GM06990 (cell line): ENCODE data around the gene ACTN1.

Experiments
- DNase-seq: peaks from one replicate; pipeline ENCODE4 v3.0.0-alpha.2; 2011; ENCODE audit not compliant: insufficient read length; ENCODE audit errors: extremely low read depth
- H3K27me3 ChIP-seq: replicated peaks from 2 replicates; pipeline ENCODE4 v1.6.0; 2011; ENCODE audit warnings: low read length; ENCODE audit not compliant: control insufficient read depth, insufficient read depth
- H3K36me3 ChIP-seq: 2 replicates; pipeline ENCODE4 v1.5.1; 2011; ENCODE audit warnings: low read length; ENCODE audit not compliant: control insufficient read depth, insufficient read depth
- H3K4me3 ChIP-seq: replicated peaks from 2 replicates; pipeline ENCODE4 v1.5.1; 2011; ENCODE audit warnings: low read depth, mild to moderate bottlenecking, control low read depth, low read length
- CTCF ChIP-seq: IDR thresholded peaks from 2 replicates; pipeline ENCODE4 v1.5.1; 2011; ENCODE audit warnings: low read length, control low read depth, mild to moderate bottlenecking, inconsistent platforms; ENCODE audit not compliant: insufficient read depth, poor library complexity, severe bottlenecking

ACTN1 gene

GRCh38 chr14:68885226-68886108, 93.6 kb downstream of the ACTN1 start:
- H3K27me3 ChIP-seq: no peaks in the 10 kb centered on the region
- DNase-seq: no peak
- H3K4me3 ChIP-seq: no peak overlapping the region
- no peak for TF ChIP-seq CTCF
- H3K36me3 ChIP-seq: 0 out of 2 replicates have a peak, but pooled peaks cover 1% of the 10 kb centered on the region

- TF ChIP-seq CTCF: no peak
Observed at GRCh38 chr14:68884031-68885030, 94.8 kb downstream of the ACTN1 start.

GRCh38 chr14:68882235-68882634, 96.9 kb downstream of the ACTN1 start:
- TF ChIP-seq CTCF: no peak
- Histone ChIP-seq H3K36me3 (0 out of 2 replicates have a peak, but pooled peaks cover 1% of the 10 kb centered on the region), H3K27me3 (no peaks in the 10 kb centered on the region), H3K4me3 (no peak overlapping the region)
- DNase-seq: no peak

More at GRCh38 chr14:68884031-68885030, 94.8 kb downstream of the ACTN1 start:
- no peak overlapping the region for H3K4me3 ChIP-seq
- 0 out of 2 replicates have a peak, but pooled peaks cover 1% of the 10 kb centered on the region for H3K36me3 ChIP-seq
- H3K27me3 ChIP-seq: no peaks in the 10 kb centered on the region
- DNase-seq: no peak

- no peak for DNase-seq
- Histone ChIP-seq H3K36me3 (0 out of 2 replicates have a peak, but pooled peaks cover 1% of the 10 kb centered on the region), H3K4me3 (no peak overlapping the region), H3K27me3 (no peaks in the 10 kb centered on the region; the same call in 1 of the 2 replicates)
- TF ChIP-seq CTCF: no peak
Observed at GRCh38 chr14:68881396-68881795, 97.7 kb downstream of the ACTN1 start.

GRCh38 chr14:68880581-68881105, 98.5 kb downstream of the ACTN1 start:
- 0 out of 2 replicates have a peak, but pooled peaks cover 1% of the 10 kb centered on the region for H3K36me3 ChIP-seq
- no peak for TF ChIP-seq CTCF
- no peak for DNase-seq
- no peak overlapping the region for H3K4me3 ChIP-seq
- H3K27me3 ChIP-seq: no peaks in the 10 kb centered on the region; the same call in 1 of the 2 replicates
